Prostate gland (tissue), 2 donors: ENCODE measurements around the gene IGSF8. TPM values are rescaled to one million over a fixed set of nuclear protein-coding genes. Genes with fewer than 3 reads are reported as not detected.
A peak's percentile ranks its signal among the peaks of the same experiment; 100 is the strongest.

Experiments
- DNase-seq: peaks from one replicate; pipeline ENCODE4 v3.0.0-alpha.2; 2019; ENCODE audit warnings: low spot score
- H3K27ac ChIP-seq, 2 donors: fragments of 200-600 bp; sonication (generic); 2 replicates each; pipeline ENCODE4 v1.5.1; 2017 to 2019
- H3K27me3 ChIP-seq: fragments of 200-600 bp; sonication (generic); replicated peaks from 2 replicates; pipeline ENCODE4 v1.5.1; 2019; ENCODE audit not compliant: insufficient read depth
- H3K36me3 ChIP-seq, 2 donors: fragments of 200-600 bp; sonication (generic); 1 replicate in 1 of 2; 2 replicates in 1 of 2; pipeline versions ENCODE4 v1.5.1 to v1.8.1; 2017 to 2019
- H3K4me1 ChIP-seq: fragments of 200-600 bp; sonication (generic); replicated peaks from 2 replicates; pipeline ENCODE4 v1.5.1; 2019
- H3K4me3 ChIP-seq, 2 donors: fragments of 200-600 bp; sonication (generic); 2 replicates each; pipeline ENCODE4 v1.5.1; 2017 to 2019
- H3K9me3 ChIP-seq: fragments of 200-600 bp; sonication (generic); 2 replicates; pipeline ENCODE4 v1.5.1; 2017
- POLR2A ChIP-seq: fragments of 450-650 bp; IDR thresholded peaks from one replicate; pipeline ENCODE4 v1.6.1; 2016; ENCODE audit warnings: antibody characterized with exemption, mild to moderate bottlenecking
- POLR2AphosphoS5 ChIP-seq: sonication (generic); formaldehyde crosslinking; IDR thresholded peaks from one replicate; pipeline ENCODE4 v1.6.1; 2017; ENCODE audit warnings: antibody characterized with exemption
- WGBS: methylation state at CpG from one replicate; pipeline ENCODE4 v1.1.5; 2018; 5-methylcytosine and 5-hydroxymethylcytosine counted together
- intact Hi-C: fragments of 100-400 bp; cut with DNase I; formaldehyde crosslinking; loops from one replicate; pipeline ENCODE4 v1.14.2; 2022
- total RNA-seq, 2 donors: library from RNA; depleted of rRNA; stranded (reverse); fragments of >200 nt; gene quantifications; one replicate each; pipeline ENCODE4 v1.1.0, GENCODE V29; 2016
- TF ChIP-seq, protein P1 (sequence below), 4 experiments: fragments of 200-600 bp in 2 of 4; fragments of 450-650 bp in 2 of 4; sonication (generic) in 2 of 4; IDR thresholded peaks; 1 replicate in 3 of 4; 2 replicates in 1 of 4; pipeline ENCODE4 v1.5.1; 2016 to 2019; ENCODE audit warnings: antibody characterized with exemption in 4 of 4, mild to moderate bottlenecking in 2 of 4, moderate library complexity in 2 of 4

Gene IGSF8
- total RNA-seq, 2 donors from 2014 or later: 35.9 to 101 TPM

DNA sequence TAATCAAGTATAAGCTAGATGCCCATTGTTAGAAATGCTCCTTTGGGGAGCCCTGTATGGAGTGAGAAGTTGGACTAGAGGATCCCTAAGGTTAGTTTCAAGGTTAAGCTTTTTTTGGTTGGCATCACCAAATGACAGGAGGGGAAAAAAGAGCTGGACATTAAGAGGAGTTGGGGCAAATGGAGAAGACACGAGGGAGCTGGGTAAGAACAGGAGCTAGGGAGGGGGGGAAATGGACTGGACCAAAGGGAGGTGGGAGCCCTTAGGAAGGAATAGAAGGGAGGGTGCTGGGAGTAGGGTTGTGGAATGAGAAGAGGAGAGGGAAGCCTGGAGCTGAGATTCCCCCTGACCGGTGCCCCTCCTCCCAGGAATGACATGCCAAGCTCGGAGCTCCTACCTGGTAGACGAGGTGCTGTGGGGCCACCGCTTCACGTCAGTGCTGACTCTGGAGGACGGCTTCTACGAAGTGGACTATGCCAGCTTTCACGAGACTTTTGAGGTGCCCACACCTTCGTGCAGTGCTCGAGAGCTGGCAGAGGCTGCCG lies 11.2 kb downstream of the IGSF8 start:
- no peak for DNase-seq
- Histone ChIP-seq H3K27ac (no peak overlapping the region), H3K27me3 (no peaks in the 10 kb centered on the region), H3K36me3 (peaks cover 0 to 3% of the 10 kb centered on the region in 2 donors), H3K9me3 (no peaks in the 10 kb centered on the region), H3K4me1 (no peaks in the 10 kb centered on the region), H3K4me3 (no peak overlapping the region)
- TF ChIP-seq, protein P1, sequence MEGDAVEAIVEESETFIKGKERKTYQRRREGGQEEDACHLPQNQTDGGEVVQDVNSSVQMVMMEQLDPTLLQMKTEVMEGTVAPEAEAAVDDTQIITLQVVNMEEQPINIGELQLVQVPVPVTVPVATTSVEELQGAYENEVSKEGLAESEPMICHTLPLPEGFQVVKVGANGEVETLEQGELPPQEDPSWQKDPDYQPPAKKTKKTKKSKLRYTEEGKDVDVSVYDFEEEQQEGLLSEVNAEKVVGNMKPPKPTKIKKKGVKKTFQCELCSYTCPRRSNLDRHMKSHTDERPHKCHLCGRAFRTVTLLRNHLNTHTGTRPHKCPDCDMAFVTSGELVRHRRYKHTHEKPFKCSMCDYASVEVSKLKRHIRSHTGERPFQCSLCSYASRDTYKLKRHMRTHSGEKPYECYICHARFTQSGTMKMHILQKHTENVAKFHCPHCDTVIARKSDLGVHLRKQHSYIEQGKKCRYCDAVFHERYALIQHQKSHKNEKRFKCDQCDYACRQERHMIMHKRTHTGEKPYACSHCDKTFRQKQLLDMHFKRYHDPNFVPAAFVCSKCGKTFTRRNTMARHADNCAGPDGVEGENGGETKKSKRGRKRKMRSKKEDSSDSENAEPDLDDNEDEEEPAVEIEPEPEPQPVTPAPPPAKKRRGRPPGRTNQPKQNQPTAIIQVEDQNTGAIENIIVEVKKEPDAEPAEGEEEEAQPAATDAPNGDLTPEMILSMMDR (IDR thresholded peaks at IDR 0.05): no peak
- TF ChIP-seq POLR2A (no peak), POLR2AphosphoS5 (no peak)
- intact Hi-C loops: no loop called here
- WGBS: 92% methylated on average over 11 of the region's 12 CpGs

DNA sequence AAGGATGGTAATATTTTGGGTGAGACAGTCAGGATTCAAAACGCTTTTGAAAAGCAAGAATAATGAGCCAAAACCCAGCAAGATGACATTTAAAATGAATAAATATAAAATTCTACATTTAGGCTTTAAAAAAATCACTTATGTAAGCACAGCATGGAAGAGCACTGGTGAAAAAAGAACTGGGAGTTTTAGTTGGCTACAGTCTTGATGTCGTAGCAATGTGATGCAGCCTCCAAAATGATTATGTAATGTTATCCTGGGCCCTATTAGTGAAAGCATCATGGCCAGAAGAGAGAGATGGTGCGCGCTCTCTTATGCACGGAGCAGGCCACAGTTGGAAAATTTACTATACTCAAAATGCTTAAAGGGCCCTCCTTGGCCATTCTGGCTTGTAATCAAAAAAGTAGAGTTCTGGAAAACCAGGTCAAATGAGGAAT lies 11.9 kb downstream of the IGSF8 start:
- Histone ChIP-seq H3K9me3 (no peaks in the 10 kb centered on the region), H3K36me3 (no peaks in the 10 kb centered on the region), H3K27ac (no peak overlapping the region), H3K27me3 (no peaks in the 10 kb centered on the region), H3K4me1 (no peaks in the 10 kb centered on the region), H3K4me3 (no peak overlapping the region)
- intact Hi-C loops: no loop called here
- DNase-seq: no peak
- WGBS: 77% methylated on average over 5 of the region's 5 CpGs
- TF ChIP-seq, protein P1 (IDR thresholded peaks at IDR 0.05): no peak
- no peak for TF ChIP-seq POLR2A
- TF ChIP-seq POLR2AphosphoS5: no peak

DNA sequence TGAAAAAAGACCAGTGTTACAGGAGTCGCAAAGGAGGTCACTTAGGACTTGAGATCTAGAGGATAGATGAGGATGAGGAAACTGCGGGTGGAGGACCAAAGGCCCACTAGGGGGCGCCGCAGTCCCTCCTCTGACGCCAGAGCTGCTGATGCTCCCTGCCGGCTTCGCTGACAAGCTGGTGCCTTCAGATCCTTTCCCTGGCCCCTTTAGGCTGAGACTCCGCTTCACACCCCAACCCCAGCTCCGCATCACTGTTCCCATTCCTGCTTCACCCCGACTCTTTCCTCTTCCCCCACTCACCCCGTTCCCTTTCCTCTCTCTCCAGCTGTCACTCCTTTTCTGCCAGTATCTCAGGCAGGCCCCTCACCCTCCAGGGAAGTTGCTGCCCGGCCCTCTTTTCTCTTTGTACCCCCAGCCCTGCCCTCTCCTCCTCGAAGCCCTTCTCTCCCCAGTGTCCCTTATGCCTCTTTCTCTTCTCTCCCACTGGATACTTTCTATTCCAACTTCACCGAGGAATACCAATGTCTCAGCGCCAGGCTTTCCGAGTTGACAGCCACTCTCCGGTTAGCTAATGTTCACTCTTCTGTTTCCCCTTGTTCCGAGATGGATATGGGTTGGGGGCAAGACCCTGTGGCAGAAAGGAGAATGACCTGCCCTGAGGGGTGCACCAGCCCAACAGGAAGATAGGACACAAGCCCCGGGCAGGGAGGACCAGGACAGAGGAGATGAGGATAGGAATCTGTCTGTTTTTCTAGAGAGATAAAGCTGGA lies 12.5 kb downstream of the IGSF8 start:
- intact Hi-C loops: no loop called here
- Histone ChIP-seq H3K4me3 (no peak overlapping the region), H3K4me1 (no peaks in the 10 kb centered on the region), H3K27me3 (no peaks in the 10 kb centered on the region), H3K9me3 (no peaks in the 10 kb centered on the region), H3K27ac (no peak overlapping the region), H3K36me3 (no peaks in the 10 kb centered on the region)
- peak; percentile 44 for DNase-seq
- TF ChIP-seq POLR2A: no peak
- TF ChIP-seq, protein P1 (IDR thresholded peaks at IDR 0.05): peak; percentile 24 to 71 (median 59)
- WGBS: 64% methylated on average over 19 of the region's 19 CpGs

DNA sequence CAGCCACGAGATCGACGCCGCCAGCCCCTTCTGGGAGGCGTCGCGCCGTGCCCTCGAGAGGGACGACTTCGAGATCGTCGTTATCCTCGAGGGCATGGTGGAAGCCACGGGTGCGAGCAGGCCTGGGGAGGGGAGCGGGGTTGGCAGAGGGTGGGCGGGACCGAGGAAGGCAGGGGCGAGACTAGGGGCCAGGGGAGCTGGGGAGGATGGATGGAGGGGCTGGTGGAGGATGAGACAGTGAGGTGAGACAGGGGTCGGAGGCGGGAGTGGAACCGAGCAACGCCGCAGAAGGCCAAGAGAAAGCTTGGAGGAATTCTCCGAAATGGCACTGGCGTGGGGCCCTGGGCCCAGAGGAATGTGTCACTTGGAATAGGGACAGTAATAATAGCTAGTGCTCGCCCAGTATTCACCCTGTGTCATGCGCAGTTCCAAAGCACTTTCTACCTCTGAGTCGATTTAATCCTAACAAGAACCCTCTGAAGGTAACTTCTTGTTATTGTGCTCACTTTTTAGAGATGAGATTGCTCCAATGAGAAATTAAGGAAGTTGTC lies 13.6 kb downstream of the IGSF8 start:
- Histone ChIP-seq H3K4me3 (no peak overlapping the region), H3K36me3 (no peaks in the 10 kb centered on the region), H3K4me1 (no peaks in the 10 kb centered on the region), H3K9me3 (no peaks in the 10 kb centered on the region), H3K27ac (no peak overlapping the region), H3K27me3 (no peaks in the 10 kb centered on the region)
- WGBS: 80% methylated on average over 30 of the region's 30 CpGs
- intact Hi-C loops: loop anchor here (5.0 kb wide), 1 partner anchor 38 kb away; no protein-coding TSS in a partner anchor
- DNase-seq: no peak
- TF ChIP-seq POLR2AphosphoS5 (no peak), POLR2A (no peak)
- TF ChIP-seq, protein P1 (IDR thresholded peaks at IDR 0.05): no peak
